RPMI8226 (cell line): ENCODE results near the gene OR6Q1.
"Not testable (repeated sequence)": the region's sequence is repeated elsewhere in the genome, so short reads cannot be mapped to it uniquely, and the experiment has no call there.

Source experiments
- DNase-seq: peaks from one replicate; pipeline ENCODE4 v3.0.0-alpha.2; 2015

The OR6Q1 gene, protein sequence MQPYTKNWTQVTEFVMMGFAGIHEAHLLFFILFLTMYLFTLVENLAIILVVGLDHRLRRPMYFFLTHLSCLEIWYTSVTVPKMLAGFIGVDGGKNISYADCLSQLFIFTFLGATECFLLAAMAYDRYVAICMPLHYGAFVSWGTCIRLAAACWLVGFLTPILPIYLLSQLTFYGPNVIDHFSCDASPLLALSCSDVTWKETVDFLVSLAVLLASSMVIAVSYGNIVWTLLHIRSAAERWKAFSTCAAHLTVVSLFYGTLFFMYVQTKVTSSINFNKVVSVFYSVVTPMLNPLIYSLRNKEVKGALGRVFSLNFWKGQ

DNA sequence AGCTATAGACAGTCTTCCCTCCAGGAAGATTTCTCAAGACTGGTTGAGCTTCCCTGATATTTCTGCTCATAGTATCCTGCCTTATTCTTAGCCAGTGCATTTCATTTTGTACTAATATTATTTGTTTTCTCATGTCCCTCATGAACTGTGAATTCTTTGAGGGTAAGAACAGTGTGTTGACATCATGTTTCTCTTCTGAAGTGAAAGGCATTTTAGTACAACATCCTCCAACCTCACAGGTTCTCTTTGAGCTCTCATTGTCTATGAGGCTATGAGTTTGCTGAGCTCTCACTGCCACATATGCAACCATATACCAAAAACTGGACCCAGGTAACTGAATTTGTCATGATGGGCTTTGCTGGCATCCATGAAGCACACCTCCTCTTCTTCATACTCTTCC lies at the start of gene OR6Q1:
Gene OR6Q1 (plus strand): TSS at position 301 of the 400 bp plus-strand sequence. CDS start 0 bp downstream, at position 301.
- no peak for DNase-seq

DNA sequence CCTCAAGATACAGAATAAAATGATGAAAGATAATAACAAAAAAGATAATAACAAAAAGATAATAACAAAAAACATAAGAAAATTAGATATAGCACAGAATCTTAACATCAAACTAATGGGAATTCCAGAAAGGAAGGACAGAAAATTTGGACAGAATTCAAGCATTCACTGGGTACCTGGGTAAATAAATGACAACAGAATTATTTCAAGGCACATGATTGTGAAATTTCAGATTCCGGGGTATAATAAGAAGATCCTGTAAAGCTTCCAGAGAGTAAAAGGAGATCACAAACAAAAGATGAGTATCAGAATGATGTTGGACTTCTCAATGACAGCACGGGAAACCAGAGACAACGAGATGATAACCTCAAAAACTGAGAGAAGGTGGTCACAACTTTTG lies 49.2 kb upstream of the OR6Q1 start:
- no peak for DNase-seq

DNA sequence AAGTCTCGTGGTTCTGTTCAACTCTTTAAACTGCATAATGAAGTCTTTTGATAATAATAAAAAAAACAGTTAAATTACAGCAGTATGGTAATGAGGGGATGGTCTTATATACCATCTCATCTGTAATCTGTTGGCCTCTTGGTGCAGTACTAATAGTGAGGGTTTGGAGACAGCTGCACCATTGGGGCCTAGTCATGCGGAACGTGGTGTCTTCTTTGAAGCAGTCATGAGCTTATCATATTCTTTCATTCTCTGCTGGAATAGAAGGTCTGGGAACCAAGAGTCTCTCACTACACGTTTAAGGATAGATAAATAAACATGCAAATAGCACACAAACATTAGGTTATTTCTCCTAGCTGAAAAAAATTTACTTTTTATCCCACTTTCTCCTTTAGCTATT lies 48.0 kb upstream of the OR6Q1 start:
- DNase-seq: no peak

DNA sequence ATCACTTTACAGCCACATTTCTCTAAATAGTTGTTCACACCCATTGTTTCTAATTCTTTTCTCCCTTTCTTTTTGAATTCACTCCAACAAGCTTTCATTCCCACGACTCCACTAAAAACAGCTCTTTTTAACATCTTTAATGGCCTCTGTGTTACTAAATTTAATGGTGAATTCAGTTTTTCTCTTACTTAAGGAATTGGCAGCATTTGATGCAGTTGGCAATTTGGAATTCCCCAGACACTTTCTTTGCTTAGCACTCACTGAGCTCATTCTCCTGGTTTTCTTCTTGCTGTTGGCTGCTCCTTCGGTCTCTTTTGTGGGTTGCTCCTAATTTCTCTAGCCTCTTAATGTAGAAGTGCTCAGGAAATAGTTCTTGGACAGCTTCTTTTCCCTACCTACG lies 47.6 kb upstream of the OR6Q1 start:
- DNase-seq: no peak

DNA sequence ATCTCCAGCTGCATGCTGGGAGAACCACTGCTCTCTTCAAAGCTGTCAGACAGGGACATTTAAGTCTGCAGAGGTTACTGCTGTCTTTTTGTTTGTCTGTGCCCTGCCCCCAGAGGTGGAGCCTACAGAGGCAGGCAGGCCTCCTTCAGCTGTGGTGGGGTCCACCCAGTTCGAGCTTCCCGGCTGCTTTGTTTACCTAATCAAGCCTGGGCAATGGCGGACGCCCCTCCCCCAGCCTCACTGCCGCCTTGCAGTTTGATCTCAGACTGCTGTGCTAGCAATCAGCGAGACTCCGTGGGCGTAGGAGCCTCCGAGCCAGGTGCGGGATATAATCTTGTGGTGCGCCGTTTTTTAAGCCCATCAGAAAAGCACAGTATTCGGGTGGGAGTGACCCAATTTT lies 31.2 kb upstream of the OR6Q1 start:
- DNase-seq: not testable (repeated sequence)

DNA sequence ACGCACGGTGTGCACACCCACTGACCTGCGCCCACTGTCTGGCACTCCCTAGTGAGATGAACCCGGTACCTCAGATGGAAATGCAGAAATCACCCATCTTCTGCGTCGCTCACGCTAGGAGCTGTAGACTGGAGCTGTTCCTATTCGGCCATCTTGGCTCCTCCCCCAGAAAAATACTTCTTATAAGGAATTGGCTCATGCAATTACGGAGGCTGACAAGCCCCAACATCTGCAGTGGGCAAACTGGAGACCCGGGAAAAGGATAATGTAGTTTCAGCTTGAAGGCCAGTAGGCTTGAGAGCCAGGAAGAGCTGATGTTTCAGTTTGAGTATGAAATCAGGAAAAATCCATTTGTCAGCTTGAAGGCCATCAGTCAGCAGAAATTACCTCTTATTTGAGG lies 30.7 kb upstream of the OR6Q1 start:
- DNase-seq: not testable (repeated sequence)

DNA sequence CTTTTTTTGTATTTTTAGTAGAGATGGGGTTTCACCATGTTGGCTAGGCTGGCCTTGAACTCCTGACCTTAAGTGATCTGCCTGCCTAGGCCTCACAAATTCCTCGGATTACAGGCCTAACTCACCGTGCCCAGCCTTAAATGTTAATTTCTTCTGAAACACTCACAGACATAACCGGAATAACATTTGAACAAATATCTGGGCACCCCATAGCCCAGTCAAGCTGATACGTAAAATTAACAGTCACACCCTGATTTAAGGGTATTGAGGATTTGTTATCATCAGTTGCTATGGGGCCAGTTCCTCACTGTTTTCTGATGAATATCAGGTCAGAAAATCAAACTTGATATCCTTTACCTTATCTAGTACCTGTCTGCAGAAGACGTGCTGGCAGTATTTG lies 30.1 kb upstream of the OR6Q1 start:
- DNase-seq: no peak

DNA sequence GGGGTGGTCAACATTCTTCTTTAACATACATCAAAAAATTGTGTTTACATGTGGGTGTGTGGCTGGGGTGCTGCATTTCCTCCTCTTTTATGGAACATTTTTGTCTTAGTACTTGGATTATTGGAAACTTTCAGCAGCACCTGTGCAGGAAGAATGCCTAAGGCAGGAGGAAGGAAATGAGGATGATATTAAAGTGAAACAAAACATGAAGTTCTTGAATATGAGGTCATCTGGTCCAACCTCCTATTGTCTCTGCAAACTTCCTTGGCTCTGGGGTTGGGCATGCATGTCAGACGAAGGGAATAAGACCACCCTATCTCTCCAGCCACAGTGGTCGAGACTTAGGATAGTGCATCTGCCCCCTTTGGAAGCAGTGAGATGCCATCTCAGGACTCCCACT lies 27.7 kb upstream of the OR6Q1 start:
- DNase-seq: no peak

DNA sequence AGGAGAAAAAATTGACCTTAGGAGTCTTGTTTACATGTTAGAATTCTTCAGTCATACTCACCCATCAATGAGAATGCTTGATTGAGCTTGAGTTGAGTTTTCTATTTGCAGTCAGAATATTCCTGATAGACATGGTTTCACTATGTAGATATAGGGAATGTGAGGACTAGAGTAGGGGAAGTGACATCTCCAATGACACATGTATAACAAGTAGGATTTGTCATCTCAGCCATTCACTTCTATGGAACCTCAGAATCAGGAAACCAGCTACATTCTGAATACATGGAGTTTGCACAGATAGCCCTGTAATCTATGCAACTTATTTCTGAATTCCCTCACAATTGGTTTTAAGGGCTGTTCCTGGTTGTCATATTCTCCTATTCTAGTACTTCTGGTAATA lies 27.2 kb upstream of the OR6Q1 start:
- DNase-seq: no peak

DNA sequence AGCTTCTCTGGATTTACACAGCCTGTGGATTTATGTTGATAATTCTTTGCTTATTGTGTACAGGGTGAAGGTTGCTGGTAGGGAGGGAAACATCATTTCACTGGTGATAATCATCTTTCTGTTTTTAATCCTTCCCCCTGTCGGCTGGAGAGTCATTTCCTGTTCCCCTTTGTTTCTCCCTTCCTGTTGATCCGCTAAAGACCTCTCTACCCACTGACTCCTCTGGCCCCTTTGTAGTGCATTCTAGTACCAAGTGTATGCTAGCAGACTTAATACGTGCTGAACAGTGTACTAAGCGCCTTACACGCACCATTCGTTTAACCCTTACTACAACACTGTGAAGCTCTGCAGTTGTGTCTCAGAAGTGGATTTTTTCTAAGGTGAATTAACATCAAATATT lies 26.1 kb upstream of the OR6Q1 start:
- DNase-seq: no peak

DNA sequence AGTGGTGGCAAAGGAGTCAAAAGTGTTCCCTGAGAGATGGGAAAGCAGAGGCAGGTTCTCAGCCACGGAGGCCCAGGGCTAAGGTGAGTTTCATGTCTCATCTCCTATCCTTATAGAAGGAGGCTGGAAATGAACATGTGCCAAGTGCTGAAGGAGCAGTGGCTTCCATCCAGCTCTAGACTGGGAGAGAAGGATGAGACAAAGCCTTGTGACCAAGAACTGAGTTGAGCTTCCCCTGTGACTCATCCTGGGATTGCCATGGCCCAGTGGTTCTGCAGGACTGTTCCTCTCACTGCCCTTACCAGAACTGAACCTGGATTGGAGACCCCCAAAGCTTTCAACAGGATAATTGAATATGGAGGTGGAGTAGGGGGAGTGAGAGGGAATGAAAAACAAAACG lies 23.8 kb upstream of the OR6Q1 start:
- DNase-seq: no peak

DNA sequence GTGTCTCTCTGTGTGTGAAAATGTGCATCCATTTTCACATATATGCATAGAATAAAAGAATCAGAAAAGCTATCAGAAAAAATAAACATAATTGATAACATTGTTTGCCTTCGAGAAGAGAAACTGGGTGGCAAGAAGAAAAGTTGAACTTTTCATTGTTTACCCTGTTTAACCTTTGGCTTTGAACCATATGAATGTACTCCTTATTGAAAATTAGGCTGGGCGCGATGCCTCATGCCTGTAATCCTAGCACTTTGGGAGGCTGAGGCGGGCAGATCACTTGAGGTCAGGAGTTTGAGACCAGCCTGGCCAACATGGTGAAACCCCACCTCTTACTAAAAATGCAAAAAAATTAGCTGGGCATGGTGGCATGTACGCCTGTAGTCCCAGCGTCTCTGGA lies 19.0 kb upstream of the OR6Q1 start:
- DNase-seq: no peak

DNA sequence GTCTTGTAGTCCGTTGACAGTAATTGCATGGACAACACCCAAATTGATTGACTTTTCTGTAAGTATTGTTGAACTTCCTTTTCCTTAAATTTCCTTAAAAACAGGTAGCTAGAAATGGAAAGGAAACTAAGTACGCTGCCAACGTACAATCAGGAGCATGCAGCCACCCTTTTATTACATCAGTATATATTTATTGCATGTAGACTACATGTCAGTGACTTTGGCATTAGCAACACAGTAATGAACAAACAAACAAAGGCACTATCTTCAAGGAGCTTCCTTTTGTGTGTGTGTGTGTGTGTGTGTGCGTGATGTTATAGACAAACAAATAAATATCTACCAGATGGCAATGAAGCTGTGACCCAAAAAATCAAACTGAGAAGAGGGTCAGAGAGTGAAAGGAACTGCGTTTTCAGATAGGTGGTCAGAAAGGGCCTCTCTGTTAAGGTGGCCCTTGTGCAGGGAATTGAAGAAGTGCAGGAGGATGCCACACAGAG lies 7.3 kb upstream of the OR6Q1 start, which contains the start of gene OR9Q1:
Gene OR9Q1 (plus strand): TSS at position 447 of the 497 bp plus-strand sequence. CDS start 155,564 bp downstream, outside the sequence.
- no peak for DNase-seq

DNA sequence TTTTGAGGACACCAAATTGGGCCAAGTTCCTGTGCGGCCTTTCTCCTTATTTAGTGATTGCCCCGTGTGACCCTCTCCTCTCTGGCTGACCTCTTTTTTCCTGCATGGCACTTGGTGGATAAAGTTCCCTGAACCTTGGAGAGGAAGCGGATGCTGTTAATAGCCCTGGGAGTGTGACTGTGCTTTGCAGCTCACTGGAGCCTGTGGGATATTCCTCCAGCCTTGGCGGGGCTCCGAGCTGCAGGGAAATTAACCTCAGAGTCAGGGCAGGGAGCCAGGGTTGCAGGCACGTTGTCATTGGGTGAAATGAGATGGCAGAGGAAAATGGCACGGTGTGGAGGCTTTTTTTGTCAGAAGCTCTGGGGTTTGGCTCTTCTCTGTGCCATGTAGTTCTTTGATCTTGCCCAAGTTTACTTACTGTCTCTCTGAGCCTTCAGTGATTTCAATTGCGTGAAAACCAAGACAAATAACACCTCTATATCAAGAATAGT lies 6.1 kb upstream of the OR6Q1 start:
- DNase-seq: no peak

DNA sequence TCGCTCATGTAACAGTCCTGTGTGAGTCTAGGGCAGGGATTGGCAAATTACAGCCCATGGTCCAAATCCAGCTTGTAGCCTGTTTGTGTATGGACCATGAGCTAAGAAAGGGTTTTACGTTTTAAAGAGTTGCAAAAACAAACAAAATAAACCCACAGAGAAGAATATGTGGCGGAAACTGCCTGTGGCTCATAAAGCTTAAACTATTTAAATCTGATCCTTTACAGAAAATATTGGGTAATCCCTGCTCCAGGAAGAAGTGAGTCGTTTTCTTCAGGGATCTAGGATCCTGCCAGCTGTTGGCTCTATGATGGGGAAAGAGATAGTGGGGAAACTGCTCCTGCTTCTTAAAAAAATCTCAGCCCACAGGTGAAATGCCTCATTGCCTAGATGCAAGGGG lies 3.4 kb upstream of the OR6Q1 start:
- no peak for DNase-seq

DNA sequence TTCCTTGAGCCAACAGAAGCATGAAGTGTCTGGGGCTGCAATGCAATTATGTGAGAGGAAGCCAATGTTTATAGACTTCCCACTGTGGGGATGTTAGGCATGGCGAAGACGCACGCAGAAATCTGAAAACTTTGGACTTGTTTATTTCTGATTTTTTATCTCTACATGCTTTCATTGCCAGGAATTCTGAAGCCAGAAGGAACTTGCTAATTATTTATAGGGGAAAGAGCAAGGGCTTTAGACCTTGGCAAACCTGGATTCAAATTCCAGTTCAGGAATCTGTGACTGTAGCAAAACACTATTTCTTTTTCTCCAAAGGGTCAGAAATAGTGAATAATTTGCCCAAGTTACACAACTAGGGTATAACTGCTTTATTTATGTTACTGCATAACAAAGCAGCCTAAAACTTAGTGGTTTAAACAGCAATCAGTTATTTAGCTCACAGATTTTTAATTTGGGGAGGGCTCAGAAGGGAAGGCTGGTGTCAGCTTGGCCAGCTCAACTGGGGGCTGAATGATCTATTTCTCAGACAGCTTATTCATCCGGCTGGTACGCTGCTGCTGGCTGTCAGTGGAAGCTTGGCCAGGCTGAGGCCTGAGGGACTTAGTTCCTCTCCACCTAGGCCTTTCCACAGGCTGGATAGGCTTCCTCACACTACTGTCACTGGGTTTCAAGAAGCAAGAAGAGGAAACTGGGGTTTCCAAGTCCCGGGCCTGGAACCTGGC lies 1.9 kb upstream of the OR6Q1 start:
- no peak for DNase-seq

DNA sequence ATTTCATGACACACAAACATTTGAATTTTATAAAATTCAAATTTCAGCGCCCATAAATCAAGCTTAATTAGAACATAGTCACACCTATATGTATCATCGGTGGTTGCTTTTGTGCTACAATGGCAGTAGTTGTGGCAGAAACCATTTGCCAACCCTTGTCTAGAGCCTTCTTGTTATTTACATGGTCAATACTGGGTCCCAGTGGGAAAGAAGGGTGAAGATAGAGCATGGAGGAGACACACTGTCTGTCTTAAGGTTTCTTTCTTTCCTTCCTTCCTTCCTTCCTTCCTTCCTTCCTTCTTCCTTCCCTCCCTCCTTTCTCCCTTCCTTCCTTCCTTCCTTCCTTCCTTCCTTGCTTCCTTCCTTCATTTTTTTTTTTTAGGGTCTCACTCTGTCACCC lies 3.7 kb downstream of the OR6Q1 start:
- no peak for DNase-seq

DNA sequence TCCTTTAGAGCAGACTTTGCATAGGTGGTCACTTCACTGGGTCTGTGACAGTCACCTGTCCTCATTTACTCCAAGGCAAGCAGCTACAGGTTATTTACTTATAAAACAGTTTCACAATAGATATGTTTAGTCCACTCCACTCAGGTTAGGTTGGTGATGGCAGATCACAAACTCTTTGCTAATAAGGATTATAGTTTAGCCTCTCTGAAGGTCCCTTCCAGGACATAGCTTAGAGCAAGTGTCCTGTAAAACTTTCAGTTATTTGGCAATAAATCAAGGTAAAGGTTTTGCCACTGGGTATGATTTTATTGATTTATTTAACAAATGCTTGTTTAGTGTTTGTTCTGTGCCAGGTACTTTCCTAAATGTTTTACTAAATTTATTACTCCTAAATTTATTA lies 8.8 kb downstream of the OR6Q1 start:
- DNase-seq: no peak

DNA sequence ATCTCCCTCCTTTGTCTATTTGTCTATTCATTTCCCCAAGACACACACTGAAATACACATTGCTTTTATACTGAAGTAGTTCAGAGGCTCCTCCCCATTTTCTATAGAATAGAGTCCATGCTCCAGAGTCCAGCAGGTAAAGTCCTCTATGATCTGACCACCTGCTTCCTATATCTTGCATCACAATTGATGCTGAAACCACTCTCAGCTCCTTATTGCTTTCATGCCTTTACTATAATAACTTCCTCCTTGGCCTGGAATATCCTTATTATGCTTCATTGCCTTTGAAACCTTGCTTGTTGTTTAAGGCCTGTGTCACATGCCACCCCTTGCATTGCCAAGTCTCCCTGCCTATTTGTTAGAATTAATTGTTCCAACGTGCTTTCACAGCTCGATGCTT lies 12.6 kb downstream of the OR6Q1 start:
- no peak for DNase-seq

DNA sequence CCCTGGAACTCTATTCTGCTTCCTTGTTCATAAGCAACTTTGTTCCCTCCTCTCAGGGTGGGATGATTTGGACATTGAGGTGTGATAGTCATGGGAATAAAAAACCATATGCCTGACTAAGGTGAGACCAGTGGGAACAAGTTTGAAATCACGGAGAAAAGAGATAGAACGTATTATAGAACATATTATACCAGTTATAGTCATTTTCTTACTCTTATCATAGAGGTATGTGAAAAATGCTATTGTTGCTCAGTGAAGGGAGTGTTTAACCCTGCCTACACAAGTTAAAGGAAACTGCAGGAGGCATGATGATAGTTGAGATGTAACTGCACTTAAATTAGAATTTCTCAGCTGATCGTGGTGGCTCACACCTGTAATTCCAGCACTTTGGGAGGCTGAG lies 15.5 kb downstream of the OR6Q1 start:
- DNase-seq: no peak

DNA sequence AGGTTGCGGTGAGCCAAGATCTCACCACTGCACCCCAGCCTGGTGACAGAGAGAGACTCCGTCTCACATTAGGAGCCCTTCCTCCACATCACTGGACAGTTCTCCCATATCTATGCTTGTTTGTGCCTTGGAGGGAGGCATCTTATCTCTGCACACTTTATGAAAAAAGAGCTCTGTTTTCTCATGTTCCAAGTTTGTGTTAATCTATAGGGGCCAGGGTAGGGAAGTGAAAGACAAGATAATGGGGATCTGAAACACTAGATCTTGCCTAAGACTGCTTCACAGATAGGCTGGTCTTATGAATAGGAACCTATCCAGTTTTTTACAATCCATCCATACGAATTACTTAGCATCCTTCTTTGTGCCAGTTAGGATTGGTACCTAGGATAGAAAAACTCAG lies 17.1 kb downstream of the OR6Q1 start:
- DNase-seq: no peak

DNA sequence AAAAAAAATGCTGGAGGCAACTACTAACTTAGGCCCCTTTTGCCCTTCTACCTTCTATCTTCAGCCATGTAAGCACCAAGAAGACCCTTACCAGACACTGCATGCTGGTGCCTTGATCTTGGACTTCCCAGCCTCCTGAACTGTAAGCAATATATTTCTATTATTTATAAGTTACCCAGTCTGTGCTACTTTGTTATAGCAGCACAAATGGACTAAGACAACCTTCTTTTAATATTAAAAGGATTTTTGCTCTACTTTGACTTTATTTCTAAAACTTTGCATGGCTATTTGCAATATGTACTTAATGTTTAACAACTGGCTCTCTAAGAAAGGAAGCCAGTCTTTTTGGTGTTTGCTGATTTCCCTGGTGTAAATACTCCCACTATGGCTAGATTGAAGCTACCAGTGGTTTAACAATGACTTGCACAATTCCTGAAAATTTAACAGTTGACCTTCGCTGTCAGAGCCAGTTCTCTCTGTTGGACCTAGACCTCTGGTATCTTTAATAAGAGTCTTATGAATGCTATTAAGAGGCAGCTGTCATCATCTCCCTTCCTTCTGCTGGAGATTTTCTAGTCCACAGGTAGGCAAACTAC lies 25.2 kb downstream of the OR6Q1 start:
- no peak for DNase-seq

DNA sequence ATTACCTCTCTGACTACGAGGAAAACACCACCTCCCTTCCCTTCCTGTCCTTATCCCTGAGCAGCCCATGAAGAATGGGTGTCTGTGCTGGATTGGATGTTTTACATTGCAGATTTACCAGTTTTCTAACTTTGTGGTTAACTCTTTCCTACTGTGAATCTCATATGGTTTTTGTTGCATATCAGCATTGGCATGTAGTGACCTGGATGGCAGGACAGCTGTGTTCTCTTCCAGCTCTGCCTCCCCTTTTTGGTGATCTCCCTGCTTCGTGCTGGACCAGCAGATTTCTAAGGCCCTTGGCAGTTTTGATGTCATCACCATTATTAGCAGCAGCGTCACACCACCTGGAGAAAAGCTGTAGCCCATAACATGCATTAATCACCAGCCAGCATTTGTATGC lies 26.7 kb downstream of the OR6Q1 start:
- DNase-seq: no peak
